Stimulated activated CD4-positive, alpha-beta T cell treated with anti-CD3 and anti-CD28 coated beads, Interleukin-4, amount 100 ng/mL, for 4 hours (primary cell): Measurements from ENCODE around the gene SGCA.

ENCODE experiments used
- DNase-seq, 2 experiments: peaks; one replicate each; pipeline ENCODE4 v3.0.0-alpha.2; 2020

The SGCA gene

DNA sequence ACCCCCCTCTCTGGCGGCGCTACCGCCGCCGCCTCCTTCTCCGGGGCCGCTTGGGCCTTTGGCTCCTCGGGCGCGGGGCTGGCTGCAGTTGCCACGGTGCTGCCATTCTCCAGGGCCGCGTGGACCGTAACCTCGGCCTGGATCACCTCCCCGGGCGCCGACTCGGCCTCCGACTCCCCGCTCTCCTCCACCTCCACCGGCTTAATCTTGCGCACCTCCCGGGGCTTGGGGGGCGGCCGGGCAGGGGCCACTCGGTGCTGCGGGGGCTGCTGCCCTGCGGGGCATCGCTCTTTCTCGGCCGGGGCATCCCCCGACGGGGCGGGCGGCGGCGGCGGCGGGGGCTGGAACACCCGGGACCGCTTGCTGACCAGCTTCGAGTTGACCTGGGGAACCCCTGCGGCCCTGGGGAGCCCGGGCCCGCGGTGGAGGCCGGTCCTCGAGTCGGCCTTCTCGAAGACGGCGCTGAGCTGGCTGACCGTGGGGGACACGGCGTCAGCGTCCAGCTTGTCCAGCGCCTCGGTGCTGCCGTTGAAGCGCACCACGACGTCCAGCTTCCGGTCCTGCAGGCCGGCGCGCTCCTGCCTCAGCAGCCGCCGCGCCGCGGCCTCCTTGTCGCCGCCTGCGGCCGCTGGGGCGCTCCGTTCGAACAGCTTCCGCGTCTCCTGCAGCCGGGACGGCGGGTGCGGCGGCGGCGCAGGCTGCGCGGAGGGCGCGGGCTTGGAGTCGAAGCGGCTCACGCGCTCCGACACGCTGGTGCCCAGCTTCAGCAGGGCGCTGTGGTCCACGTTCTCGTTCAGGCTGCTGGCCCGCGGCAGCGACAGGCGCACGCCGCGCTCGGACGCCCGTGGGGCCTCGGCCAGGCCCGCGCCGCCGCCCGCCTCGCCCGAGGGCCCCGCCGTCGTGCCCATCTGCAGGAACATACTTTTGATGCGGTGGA lies 16.1 kb upstream of the SGCA start:
- DNase-seq, result peak; percentile 56 to 57

GRCh38 chr17:50150354-50151040 lies 15.3 kb upstream of the SGCA start, which contains the start of gene PPP1R9B:
PPP1R9B (minus strand) TSS chr17:50150677; CDS start chr17:50150513, 164 bp downstream.
- no peak for DNase-seq

DNA sequence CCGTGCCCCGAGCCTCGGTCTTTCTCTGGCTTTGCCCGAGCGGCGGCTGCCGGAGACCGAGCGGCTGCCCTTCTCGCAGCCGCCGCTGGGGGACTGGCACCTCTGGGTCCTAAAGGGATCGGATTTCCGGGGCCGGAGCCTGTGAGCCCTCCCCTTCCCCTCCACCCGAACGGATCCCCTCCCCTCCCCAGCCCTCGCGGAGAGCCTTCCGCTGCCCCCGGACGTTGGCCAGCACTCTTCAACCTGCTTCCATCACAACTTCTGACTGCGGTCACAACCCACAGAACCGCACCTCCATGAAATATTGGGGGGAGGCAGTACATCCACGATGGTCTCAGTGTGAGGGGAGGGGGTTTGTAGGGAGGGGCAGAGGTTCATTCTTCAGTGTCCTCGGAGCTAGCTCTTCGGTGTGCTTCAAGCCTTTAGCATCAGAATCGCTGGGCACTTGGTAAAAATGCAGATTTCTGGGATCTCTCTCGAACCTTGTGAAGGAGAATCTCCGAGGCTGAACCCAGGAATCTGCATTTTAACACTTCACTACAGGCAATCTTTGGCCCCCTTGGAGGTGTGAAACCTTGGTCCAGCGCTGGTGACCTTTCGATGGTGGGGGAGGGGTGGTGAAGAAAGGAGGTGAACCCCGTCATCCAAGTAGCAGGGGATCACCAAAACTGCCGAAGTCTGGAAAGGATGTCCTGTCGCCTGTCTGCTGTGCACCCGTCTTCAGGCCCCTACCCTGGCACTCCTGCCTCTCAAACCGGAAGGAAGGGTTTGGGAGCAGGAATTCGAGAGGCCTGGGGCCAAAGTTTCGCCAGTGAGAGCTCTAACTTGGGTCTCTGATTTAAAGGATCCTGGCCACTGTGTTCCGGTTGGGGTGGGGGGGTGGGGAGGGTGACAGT lies 14.5 kb upstream of the SGCA start:
- DNase-seq, result peak; percentile 80 to 84

DNA sequence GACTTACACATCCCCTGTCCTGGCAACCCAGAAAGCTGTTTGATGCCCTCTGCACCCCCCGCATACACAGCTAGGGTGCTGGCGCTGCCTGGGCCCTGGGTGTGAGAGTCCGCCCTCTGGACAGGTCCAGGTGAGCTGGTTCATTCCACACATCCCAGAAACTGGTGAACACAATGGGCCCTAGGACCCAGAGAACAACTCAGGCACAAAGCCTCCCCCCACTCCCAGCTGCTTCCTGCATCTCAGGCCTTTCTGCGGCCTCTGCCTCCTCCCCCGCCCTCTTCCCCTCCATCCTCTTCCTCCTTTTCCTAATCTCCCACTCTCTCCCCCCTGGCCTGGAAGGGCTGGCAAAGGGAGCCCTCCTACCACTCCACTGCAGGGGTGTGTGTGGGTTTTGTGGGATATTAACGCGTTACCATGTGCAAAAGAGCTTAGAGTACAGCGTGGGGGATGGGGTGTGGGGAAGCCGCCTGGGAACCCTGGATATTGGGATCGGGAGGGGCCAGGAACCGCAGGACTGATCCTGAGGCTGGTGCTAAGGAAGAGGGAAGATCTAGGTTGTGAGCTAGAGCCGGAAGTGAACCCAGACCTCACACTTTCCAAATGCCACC lies 13.8 kb upstream of the SGCA start:
- DNase-seq, result peak; percentile 37 to 45

DNA sequence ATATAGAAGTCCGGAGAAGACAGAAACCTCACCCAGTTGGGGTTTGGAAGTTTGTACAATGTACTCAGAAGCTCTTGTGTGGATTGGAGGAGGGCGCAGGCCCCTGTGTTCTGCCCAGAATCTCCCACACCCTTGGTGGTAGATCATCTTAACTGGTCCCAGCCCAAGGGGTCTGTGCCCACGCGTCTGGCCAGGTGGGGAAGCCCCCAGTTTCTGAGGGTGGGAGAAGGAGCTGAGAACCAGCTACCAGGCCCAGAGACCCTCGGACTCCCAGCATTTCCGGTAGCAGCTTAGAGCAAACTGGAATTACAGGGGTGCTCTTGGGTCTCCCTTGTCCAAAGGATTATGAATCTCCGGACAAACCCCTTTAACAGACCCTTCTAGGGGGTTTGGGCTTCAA lies 13.1 kb upstream of the SGCA start:
- no peak for DNase-seq

DNA sequence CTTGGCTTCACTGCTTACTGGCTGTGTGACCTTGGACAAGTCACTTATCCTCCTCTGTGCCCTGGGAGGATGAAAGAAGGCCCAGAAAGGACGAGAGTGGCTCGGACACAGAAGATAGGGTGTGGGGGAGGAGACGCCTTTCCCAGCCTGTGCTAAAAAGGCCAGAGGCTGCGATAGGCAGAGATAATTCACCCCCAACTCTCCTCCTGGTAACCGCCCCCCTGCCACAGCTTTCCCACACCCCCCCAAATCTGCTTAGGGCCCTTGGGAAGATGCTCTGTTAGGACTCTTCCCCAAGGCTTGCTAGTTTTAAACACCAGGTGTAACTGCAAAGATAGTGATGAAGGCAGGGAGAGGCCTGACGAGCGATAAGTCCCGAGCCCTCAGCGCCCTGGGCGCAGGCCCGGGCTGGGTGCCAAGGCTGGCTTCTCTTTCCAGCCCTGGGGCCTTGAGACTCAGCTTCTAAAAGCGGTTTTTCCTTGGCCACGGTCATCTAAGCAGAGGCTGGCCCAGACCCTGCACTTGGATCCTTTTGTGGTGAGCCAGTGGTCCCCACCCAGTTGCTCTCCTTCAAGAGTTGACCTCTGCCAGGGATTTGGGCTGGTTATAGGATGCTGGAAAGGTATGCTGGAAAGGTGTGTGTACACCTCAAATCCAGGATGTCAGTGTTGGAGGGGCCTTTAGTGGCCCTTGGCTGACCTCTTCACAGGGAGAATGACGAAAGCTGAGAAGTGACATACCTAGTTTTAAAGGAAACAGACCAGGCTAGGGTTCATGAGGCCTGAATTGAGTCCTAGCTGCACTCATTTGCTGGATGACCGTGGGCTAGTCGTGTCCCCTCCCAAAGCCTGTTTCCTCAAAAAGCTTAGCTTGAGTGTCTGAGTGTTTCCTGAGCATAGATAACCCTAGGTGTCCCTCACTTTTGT lies 11.9 kb upstream of the SGCA start:
- DNase-seq, result no peak

GRCh38 chr17:50154604-50155003 lies 11.2 kb upstream of the SGCA start:
- DNase-seq, result no peak

GRCh38 chr17:50155115-50155819 lies 10.5 kb upstream of the SGCA start:
- DNase-seq, result no peak

DNA sequence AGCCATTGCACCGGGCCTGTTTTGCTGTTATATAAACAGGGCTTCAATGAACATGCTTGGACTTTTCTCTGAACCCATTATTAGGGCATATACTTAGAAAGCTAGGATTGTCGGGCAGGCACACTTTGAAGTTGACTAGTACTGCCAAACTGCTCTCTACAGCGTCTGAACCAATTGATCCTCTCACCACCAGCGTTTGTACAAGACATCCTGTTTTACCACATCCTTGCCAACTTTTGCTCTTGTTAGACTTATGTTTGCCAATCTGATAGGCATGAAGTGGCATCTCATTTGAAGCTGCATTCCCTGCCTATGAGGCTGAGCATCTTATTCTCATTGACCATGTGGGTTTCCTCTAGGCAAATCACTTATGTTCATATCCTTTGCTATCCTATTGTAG lies 7.9 kb upstream of the SGCA start:
- DNase-seq, result no peak

- peak; percentile 95 to 96 for DNase-seq
These were observed 4.5 kb upstream of the SGCA start for GRCh38 chr17:50161023-50161910.

- DNase-seq, result no peak
These were observed 3.9 kb upstream of the SGCA start for GRCh38 chr17:50161911-50162288.

DNA sequence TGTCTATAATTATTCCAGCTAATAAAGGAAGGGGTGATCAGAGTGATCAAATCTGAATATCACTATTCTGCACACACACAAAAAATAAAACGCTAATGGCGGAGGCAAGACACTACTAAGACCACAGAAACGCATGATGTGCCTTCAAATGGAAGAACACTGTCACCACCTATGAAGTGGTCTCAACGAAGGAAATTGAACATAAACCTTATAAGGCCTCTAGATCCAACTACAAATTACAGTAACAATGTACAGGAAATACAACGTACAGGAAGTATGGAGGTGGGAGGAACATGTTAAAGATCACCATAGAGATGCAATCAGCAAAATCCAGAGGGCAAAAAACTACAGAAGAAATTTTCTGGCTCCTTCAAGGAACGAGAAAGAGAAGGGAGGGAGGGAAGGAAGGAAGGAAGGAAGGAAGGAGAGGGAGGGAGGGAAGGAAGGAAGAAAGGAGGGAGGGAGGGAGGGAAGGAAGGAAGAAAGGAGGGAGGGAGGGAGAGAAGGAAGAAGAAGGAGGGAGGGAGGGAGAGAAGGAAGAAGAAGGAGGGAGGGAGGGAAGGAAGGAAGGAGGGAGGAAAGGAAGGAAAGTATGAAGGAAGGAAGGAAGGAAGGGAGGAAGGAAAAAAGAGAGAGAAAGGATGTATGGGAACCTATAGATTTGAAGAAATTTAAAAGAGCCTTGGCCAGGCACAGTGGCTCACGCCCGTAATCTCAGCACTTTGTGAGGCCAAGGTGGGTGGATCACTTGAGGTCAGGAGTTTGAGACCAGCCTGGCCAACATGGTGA lies 3.1 kb upstream of the SGCA start:
- DNase-seq, result peak in 1 of 2 experiments; percentile 19

DNA sequence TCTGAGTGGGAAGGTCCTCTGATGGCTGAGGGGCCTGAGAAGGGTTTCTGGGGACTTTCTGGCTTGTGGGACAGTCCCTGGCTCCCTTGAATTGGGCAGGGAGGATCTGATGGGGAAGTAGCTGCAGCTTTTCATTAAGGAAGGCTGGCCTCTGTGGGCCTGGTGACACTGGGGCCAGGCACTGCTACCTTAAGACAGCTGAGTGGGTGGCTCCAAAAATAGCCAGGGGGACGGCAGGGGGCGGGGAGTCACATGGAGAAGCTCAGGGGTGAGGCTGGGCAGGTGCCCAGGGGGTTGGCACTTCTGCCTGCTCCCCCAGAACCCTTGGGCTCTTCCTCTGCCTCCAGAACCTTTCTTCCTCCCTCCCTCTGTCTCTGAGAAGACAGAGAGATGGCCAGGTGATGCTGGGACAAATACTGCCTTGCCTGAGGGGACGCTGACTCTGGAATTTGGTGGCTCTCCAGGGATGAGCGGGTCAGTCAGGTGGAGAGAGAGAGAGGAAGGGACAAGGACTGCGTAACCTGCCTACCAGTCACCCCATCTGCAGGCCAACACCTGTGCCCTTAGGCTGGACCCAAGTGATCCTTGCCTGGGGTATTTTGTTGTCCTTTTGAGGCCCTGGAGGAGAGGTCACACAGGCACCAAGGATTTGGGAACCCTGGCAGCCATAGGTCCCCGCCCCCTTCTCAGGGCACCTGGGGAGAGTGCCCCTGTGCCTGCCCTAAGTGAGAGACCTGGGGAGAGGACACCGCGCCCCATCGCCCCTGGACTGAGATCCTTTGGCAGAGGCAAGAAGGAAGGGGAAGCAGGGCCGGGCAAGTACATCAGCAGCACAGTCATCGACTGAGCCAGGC lies 1.7 kb upstream of the SGCA start:
- DNase-seq, result peak in 1 of 2 experiments; percentile 24

DNA sequence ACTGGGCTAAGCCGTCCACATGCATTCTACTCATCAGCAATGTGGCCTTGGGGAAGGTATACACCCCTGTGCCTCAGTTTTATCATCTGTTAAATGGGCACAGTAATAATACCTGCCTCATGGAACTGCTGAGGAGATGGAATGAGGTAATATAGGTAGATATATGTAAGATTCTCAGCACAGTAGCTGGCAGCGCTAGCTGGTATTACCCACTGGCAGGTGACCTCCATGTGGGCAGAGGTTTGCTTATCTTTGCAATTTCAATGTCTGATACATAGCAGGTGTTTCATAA lies 1.2 kb upstream of the SGCA start:
- DNase-seq, result no peak

DNA sequence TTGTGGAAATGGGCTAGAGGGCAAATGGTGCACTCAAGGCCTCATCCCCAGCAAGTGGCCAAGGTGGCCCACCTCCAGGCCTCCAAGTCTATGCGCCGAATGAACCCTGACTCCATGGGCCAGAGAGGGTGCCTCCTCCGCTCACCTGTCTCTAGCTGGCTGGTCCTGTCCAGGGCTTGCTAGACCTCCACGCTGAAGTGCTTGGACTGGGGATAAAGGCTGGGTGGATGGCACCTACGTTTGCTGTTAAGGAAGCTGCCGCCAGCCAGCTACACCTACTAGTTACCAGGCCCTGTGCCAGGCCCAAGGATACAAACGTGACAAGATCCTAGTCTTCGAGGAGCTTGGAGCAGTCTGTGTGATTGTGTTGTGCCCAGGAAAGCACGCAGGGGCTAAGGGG lies 739 bp upstream of the SGCA start:
- no peak for DNase-seq

- DNase-seq, result no peak
These were observed 339 bp upstream of the SGCA start for GRCh38 chr17:50165466-50165865.

DNA sequence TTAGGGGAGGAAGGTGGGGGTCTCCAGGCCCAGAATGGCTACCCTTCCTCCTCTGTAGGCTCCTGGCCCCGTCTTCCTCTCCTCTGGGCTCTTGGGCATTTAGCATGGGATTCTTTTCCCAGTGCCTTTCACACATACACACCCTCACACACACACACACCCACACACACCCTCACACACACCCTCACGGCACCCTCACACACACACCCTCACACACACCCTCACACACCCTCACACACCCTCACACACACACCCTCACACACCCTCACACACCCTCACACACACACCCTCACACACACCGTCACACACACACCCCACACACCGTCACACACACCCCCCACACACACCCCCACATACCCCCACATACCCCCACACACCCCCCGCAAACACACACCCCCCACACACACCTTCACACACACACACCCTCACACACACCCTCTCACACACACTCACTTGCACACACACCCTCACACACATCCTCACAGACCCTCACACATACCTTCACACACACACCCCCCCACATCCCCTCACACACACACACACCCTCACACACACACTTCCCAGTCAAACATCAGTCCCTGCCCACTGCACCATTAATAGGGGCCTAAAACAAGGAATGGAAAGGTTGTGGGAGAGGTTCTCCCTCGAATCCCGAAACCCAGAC lies 845 bp downstream of the SGCA start:
- DNase-seq, result no peak

DNA sequence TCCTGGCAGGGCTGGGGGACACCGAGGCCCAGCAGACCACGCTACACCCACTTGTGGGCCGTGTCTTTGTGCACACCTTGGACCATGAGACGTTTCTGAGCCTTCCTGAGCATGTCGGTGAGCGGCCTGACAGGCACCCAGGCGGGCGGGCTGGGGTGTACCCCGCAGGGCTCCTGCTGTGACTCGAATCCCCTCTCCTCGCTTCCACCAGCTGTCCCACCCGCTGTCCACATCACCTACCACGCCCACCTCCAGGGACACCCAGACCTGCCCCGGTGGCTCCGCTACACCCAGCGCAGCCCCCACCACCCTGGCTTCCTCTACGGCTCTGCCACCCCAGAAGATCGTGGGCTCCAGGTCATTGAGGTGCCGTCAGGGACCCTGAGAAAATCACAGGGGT lies 1.6 kb downstream of the SGCA start:
- no peak for DNase-seq
